Aorta (tissue), 5 donors: Measurements from ENCODE around the gene EEF1AKMT3. TPM values are rescaled to one million over a fixed set of nuclear protein-coding genes. Genes with fewer than 3 reads are reported as not detected.

Experiments
- ATAC-seq: fragments of 200-7000 bp; cut with Tn5 transposase; one replicate; pipeline ENCODE4 v1.9.1; 2022; ENCODE audit warnings: moderate library complexity; ENCODE audit not compliant: low FRiP score
- DNase-seq, 2 donors: peaks; one replicate each; pipeline ENCODE4 v3.0.0-alpha.2; 2020
- H3K27ac ChIP-seq, 2 donors: one replicate each; pipeline ENCODE4 v1.5.1; 2013; ENCODE audit warnings: low read length in 2 of 2, mild to moderate bottlenecking in 2 of 2, moderate library complexity in 2 of 2, control low read depth in 1 of 2, inconsistent platforms in 1 of 2, low read depth in 1 of 2
- H3K27me3 ChIP-seq, 2 donors: one replicate each; pipeline ENCODE4 v1.6.1; 2013; ENCODE audit warnings: control low read depth in 1 of 2, low read length in 1 of 2, mild to moderate bottlenecking in 1 of 2, moderate library complexity in 1 of 2; ENCODE audit not compliant: insufficient read depth in 2 of 2, control insufficient read depth in 1 of 2
- H3K36me3 ChIP-seq, 2 donors: one replicate each; pipeline ENCODE4 v1.6.1; 2013; ENCODE audit warnings: control low read depth in 1 of 2, low read length in 1 of 2, mild to moderate bottlenecking in 1 of 2; ENCODE audit not compliant: insufficient read depth in 2 of 2, control insufficient read depth in 1 of 2
- H3K4me1 ChIP-seq, 2 donors: one replicate each; pipeline ENCODE4 v1.6.1; 2013; ENCODE audit warnings: low read length in 2 of 2, control low read depth in 1 of 2, mild to moderate bottlenecking in 1 of 2, moderate library complexity in 1 of 2; ENCODE audit not compliant: insufficient read depth in 2 of 2, control insufficient read depth in 1 of 2
- H3K4me3 ChIP-seq, 2 donors: one replicate each; pipeline ENCODE4 v1.5.1; 2013; ENCODE audit warnings: low read length in 2 of 2, control low read depth in 1 of 2, mild to moderate bottlenecking in 1 of 2
- H3K9me3 ChIP-seq: one replicate; pipeline ENCODE4 v1.6.1; 2013; ENCODE audit warnings: mild to moderate bottlenecking, low read length; ENCODE audit not compliant: control insufficient read depth
- whole genome bisulfite sequencing, 2 donors: extraction: QIAGEN DNeasy Blood & Tissue Kit; methylation state at CpG; one replicate each; pipeline ENCODE4 v1.1.7; 2013; 5-methylcytosine and 5-hydroxymethylcytosine counted together
- intact Hi-C, 2 donors: fragments of 100-400 bp; cut with DNase I; formaldehyde crosslinking; loops; one replicate each; pipeline versions ENCODE4 v1.14.2 to v1.15.0; 2022
- polyA plus RNA-seq, 2 donors: library from polyadenylated mRNA; stranded (reverse); fragments of 200-250 nt; gene quantifications; one replicate each; pipeline ENCODE4 v1.2.3, GENCODE V29; 2013
- total RNA-seq, 2 donors: library from RNA; stranded (reverse); fragmentation: NEBNext Ultra II Directional; extraction: Animal tissue kit (Norgen Biotek cat#: 25700); gene quantifications; one replicate each; pipeline ENCODE4 v1.2.1, GENCODE V29; 2021
- donor health status: healthy with polysubstance abuse.
- donor health status: Bipolar disorder and iron deficiency.
- donor health status: DM: no; HTN: no; CAD: no.
- donor health status: DM: no; HTN: no; CAD: no.
- donor health status: DM: yes; HTN: yes; CAD: no.

The EEF1AKMT3 gene
- total and polyA plus RNA-seq, 4 donors, result 4.5 to 10.9 (median 7.5) TPM

DNA sequence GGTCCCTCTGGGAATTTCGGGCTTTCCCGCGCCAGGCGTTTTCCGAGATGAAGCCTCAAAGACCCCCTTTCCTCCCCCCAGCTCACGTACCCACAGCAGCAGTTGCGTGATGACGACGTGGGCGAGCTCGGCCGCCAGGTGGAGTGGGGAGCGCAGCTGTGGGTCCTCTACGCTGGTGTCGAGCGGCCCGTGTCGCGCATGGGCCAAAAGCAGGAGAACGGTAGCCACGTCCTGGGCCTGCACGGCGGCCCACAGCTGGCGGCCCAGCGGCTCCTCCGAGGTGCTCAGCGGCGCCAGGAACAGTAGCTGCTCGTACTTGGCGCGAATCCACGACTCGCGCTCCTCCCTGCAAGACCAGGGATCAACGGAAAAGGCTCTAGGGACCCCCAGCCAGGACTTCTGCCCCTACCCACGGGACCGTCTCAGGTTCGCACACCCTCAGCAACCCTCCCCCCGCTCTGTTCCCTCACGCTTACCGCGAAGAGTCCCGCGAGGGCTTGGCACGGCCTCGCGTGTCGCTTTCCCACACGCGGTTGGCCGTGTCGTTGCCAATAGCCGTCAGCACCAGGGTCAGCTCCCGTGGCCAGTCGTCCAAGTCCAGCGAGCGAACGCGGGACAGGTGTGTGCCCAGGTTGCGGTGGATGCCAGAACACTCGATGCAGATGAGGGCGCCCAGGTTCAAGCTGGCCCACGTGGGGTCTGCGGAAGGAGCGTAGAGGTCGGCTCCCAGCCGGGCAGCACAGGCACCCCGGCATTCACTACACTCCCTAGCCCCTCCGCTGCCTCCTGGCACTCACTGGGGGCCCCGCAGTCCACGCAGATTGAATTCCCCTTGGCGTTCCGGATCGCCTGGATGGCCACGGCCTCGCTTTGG, 45.3 kb upstream of the EEF1AKMT3 start:
- peak; percentile 66 to 83 for DNase-seq
- no peak overlapping the region for H3K27ac ChIP-seq
- intact Hi-C loops, result no loop called here
- no peaks in the 10 kb centered on the region for H3K36me3 ChIP-seq
- H3K4me1 ChIP-seq, result no peaks in the 10 kb centered on the region
- ATAC-seq, result peak; percentile 15
- WGBS, 2 donors, result 10 to 12% methylated on average over 76 of the region's 76 CpGs
- peak overlapping the region in 1 of 2 donors; percentile 34 for H3K4me3 ChIP-seq
- H3K27me3 ChIP-seq, result no peaks in the 10 kb centered on the region
- no peaks in the 10 kb centered on the region for H3K9me3 ChIP-seq

DNA sequence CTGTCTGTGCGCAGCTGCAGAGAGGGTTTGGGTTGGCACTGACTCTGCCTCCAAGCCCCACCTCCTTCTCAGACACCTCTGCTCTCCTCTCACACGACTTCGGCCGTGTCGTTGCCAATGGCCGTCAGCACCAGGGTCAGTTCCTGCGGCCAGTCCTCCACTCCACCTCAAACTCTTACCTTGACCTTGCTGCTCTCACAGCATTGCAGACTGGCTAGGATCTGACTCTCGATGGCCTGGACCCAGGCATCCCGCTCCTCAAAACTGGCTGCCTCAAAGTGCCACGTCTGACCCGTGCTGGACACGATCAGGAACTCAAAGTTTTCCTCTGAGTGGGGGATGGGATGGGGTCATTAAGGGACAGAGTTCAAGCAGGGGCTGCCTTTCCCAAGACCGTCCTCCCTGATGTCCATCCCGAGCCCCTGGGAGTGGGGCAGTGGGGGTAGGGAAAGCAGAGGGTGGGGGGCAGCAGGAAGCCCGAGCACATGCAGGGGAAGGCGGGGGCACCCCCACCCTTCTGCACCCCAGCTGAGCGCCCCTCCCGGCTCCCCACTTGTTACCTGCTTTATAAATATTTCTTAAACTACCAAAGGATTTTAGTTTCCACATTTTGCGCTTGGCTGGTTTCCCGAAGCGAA, 44.5 kb upstream of the EEF1AKMT3 start:
- intact Hi-C loops, result no loop called here
- no peak for ATAC-seq
- Histone ChIP-seq H3K9me3 (no peaks in the 10 kb centered on the region), H3K36me3 (no peaks in the 10 kb centered on the region), H3K4me1 (no peaks in the 10 kb centered on the region), H3K27ac (no peak overlapping the region), H3K27me3 (no peaks in the 10 kb centered on the region), H3K4me3 (no peak overlapping the region)
- WGBS, 2 donors, result 32 to 36% methylated on average over 21 of the region's 21 CpGs
- no peak for DNase-seq

DNA sequence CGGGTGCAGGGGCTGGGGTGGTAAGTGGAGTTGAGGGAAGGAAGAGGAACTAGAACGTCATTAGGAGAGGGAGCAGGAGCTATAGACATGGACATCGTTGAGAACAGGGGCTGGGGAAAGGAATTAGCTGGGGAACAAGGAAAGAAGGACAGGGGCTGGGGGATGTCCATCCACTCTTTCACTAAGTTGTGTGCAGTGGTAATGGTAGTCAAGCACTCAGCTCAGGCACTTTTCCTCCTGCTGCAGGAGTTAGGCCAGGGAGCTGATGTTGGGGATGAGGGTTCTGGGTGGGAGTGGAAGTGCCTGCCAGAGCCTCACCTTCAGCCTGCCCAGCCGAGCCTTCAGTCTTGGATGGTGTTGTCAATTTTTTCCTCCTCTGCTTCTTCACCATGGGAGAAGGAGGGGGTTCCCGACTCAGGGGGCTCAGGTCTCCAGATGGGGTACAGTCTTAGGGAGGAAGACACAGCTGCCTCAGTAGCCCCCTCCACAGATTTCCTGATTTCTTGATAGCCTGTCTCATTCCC, 43.0 kb upstream of the EEF1AKMT3 start:
- Histone ChIP-seq H3K27ac (no peak overlapping the region), H3K27me3 (no peaks in the 10 kb centered on the region), H3K36me3 (no peaks in the 10 kb centered on the region), H3K4me3 (no peak overlapping the region), H3K4me1 (no peaks in the 10 kb centered on the region), H3K9me3 (no peaks in the 10 kb centered on the region)
- DNase-seq, result no peak
- ATAC-seq, result no peak
- 41 to 49% methylated on average over 5 of the region's 5 CpGs for WGBS, 2 donors
- intact Hi-C loops, result no loop called here

DNA sequence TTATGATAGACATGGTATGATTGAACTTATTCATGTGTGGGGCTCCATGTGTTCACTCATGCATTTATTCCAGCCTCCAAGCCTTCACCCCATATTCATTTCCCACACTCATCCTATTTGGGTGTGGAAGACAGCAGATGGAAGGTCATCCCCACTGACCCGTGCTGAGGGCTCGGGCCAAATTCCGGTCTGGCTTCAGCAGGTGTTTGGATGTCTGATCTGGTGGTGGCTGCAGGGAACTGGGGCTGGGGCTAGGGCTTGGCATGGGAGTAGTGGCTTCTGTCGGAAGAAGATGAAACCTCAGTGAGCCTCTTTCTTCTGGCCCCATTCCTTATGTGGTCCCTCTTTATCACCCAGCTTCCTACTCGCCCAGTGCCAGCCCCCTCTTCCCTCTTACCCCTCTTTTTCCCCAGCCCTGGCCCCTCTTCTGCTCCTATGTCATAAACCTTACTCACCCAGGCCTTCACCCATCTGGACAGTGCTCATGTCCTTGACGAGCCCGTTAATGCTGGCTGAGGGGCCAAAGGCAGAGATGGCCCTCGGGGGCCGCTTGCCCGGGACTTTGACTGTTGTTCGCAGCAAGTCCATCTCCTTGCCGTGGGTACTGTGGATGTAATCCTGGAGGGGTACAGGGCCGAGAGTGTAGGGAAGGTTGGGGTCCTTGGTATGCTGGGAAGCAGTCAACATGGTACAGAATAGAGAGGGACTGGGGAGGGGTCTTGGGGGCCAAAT, 41.9 kb upstream of the EEF1AKMT3 start:
- no peaks in the 10 kb centered on the region for H3K36me3 ChIP-seq
- DNase-seq (no peak), ATAC-seq (no peak)
- H3K9me3 ChIP-seq, result no peaks in the 10 kb centered on the region
- H3K27me3 ChIP-seq, result no peaks in the 10 kb centered on the region
- intact Hi-C loops, result no loop called here
- no peak overlapping the region for H3K27ac ChIP-seq
- 76 to 78% methylated on average over 13 of the region's 13 CpGs for WGBS, 2 donors
- H3K4me3 ChIP-seq, result no peak overlapping the region
- H3K4me1 ChIP-seq, result no peaks in the 10 kb centered on the region

DNA sequence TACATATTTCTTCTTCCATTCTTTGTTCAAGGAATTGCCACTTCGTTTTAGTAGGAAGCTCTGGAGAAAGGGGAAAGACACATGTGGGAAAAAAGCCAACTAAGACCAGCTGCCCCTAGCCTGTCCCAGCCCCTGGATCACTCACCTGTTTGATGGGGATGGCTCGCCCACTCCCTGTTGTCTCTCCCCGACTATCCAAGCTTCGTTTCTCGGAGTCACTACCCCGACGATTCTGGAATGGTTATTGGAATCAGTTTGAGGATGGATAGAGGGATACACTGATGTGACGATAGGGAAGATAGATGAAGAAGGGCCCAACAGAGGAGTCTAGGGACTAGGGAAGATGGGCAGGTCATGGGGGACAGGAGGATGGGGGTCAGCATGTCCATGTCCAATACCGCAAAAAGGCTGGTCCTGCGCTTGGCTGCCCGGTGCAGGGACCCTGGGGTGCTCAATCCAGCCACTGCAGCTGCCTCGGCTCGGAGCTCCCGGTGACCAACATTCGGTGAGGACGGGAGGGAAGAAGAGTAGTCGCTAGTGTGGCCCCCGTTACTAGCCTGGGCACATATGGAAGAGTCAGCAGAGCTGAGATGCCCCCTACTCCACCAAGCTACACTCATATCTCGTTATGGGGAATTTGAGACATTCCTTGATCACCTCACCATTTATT, 40.9 kb upstream of the EEF1AKMT3 start:
- DNase-seq, result no peak
- no peak for ATAC-seq
- Histone ChIP-seq H3K36me3 (no peaks in the 10 kb centered on the region), H3K9me3 (no peaks in the 10 kb centered on the region), H3K27me3 (no peaks in the 10 kb centered on the region), H3K4me3 (no peak overlapping the region), H3K4me1 (no peaks in the 10 kb centered on the region), H3K27ac (no peak overlapping the region)
- WGBS, 2 donors, result 74 to 81% methylated on average over 19 of the region's 19 CpGs
- intact Hi-C loops, result no loop called here

DNA sequence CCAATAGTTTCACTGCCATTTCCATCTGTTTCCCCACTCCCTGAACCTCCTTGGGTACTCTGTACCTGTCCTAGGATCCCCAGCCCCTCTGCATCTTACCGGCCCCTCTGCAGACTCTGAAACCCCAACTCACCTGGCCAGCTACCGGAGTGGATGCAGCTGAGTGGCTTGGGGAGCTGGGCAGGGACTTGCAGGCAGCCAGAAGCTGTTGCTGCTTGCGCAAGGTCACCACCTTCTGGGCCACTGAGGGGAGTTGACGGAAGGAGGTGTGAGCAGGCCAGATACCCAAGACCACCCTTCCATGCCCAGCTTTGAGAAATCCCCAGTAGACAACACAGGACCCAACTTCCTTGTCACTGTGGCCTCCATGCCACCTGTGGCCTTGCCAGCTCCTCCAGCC, 40.1 kb upstream of the EEF1AKMT3 start:
- Histone ChIP-seq H3K27me3 (no peaks in the 10 kb centered on the region), H3K4me1 (no peaks in the 10 kb centered on the region), H3K36me3 (no peaks in the 10 kb centered on the region), H3K9me3 (no peaks in the 10 kb centered on the region), H3K27ac (no peak overlapping the region), H3K4me3 (no peak overlapping the region)
- DNase-seq, result no peak
- intact Hi-C loops, result no loop called here
- ATAC-seq, result no peak
- WGBS, 2 donors, result 63 to 69% methylated on average over 4 of the region's 4 CpGs

DNA sequence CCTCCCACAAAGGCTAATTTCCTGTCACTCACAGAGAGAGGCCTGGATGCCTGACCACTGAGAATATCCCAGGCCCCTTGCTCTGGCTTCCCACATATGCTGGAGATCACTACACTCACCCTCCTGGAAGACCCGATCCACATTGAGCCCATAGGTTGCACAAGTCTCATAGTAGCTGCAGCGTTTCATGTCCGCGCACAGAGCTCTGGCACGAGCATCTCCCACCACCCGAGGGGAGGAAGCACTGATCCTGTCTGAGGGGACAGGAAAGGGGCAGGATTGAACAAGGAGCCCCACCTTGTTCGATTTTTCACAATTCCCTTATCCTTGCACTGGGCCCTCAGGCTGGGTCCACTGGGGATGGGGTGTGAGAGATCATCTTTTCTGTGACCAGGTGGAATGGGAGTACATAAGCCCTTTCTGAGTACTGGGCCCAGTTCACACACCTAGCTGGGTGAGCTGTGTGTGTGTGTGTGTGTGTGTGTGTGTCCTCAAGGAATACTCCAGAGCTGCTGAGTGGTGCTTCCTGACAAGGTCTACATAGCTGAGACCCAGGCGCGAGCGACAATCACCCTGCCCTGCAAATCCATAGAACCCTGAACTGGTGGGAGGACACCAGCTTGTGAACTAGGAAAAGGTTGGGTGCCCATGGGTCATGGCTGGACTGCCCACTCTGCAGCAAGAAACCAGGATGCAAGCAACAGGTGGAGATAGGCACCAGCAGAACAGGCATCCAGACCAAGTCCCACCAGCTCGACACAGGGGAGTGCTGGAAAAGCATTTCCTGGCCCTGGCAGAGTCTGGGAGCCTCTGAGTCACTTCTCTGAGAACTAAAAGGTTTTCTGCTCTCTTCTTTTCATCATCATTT, 39.5 kb upstream of the EEF1AKMT3 start:
- no peak for DNase-seq
- H3K4me3 ChIP-seq, result no peak overlapping the region
- H3K27ac ChIP-seq, result no peak overlapping the region
- no peak for ATAC-seq
- no peaks in the 10 kb centered on the region for H3K4me1 ChIP-seq
- H3K36me3 ChIP-seq, result no peaks in the 10 kb centered on the region
- WGBS, 2 donors, result 79 to 84% methylated on average over 11 of the region's 11 CpGs
- intact Hi-C loops, result no loop called here
- no peaks in the 10 kb centered on the region for H3K9me3 ChIP-seq
- H3K27me3 ChIP-seq, result no peaks in the 10 kb centered on the region

DNA sequence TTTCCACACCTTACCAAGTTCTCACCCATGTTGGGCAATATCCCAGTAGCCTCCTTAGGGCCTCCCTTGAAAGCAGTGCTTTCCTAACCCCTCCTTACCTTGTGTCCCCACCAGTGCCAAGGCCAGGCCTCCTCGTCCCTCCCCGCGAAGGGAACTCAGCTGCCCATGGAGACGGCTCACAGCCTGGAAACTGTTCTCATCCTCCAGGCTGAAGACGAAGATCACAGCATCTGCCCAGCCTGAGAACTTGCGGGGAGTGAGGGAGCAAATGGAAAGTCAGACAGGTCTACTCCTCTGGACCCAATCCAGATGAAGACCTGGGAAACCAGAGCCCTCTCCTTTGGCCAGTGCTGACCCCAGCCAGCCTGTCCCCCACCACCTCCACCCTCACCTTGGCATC, 38.5 kb upstream of the EEF1AKMT3 start:
- WGBS, 2 donors, result 64 to 74% methylated on average over 6 of the region's 6 CpGs
- no peaks in the 10 kb centered on the region for H3K36me3 ChIP-seq
- ATAC-seq, result no peak
- H3K4me1 ChIP-seq, result no peaks in the 10 kb centered on the region
- DNase-seq, result no peak
- no peaks in the 10 kb centered on the region for H3K27me3 ChIP-seq
- intact Hi-C loops, result no loop called here
- no peaks in the 10 kb centered on the region for H3K9me3 ChIP-seq
- H3K4me3 ChIP-seq, result no peak overlapping the region
- H3K27ac ChIP-seq, result no peak overlapping the region
